Neuronal stem cell (in vitro differentiated cells): ENCODE measurements around the gene ODAD3.
A peak's percentile ranks its signal among the peaks of the same experiment; 100 is the strongest.

Experiments
- DNase-seq: peaks from one replicate; pipeline ENCODE4 v3.0.0-alpha.2; 2013; ENCODE audit warnings: low spot score
- H2AFZ ChIP-seq: one replicate; pipeline ENCODE4 v1.6.1; 2013; ENCODE audit warnings: mild to moderate bottlenecking, low read length, inconsistent platforms
- H2AK5ac ChIP-seq: 2 replicates; pipeline ENCODE4 v1.6.1; 2013; ENCODE audit warnings: low read depth, mild to moderate bottlenecking, inconsistent platforms, low read length, moderate library complexity, mixed read lengths
- H2BK120ac ChIP-seq: 2 replicates; pipeline ENCODE4 v1.6.1; 2013; ENCODE audit warnings: low read depth, mild to moderate bottlenecking, inconsistent platforms, low read length, moderate library complexity, mixed read lengths
- H2BK12ac ChIP-seq: one replicate; pipeline ENCODE4 v1.6.1; 2013; ENCODE audit warnings: low read length, inconsistent platforms
- H2BK15ac ChIP-seq: 2 replicates; pipeline ENCODE4 v1.6.1; 2013; ENCODE audit warnings: mild to moderate bottlenecking, low read length, inconsistent platforms, mixed read lengths
- H2BK5ac ChIP-seq: one replicate; pipeline ENCODE4 v1.6.1; 2013; ENCODE audit warnings: inconsistent platforms, mild to moderate bottlenecking, low read length, moderate library complexity
- H3K14ac ChIP-seq: one replicate; pipeline ENCODE4 v1.6.1; 2013; ENCODE audit warnings: low read length, inconsistent platforms
- H3K18ac ChIP-seq: 2 replicates; pipeline ENCODE4 v1.6.1; 2013; ENCODE audit warnings: low read length, inconsistent platforms
- H3K23ac ChIP-seq: 2 replicates; pipeline ENCODE4 v1.6.1; 2013; ENCODE audit warnings: low read depth, mild to moderate bottlenecking, mixed read lengths, low read length, inconsistent platforms; ENCODE audit not compliant: poor library complexity
- H3K27ac ChIP-seq: replicated peaks from 3 replicates; pipeline ENCODE4 v1.5.1; 2013; ENCODE audit warnings: low read length, inconsistent platforms
- H3K27me3 ChIP-seq, 3 experiments: 2 replicates each; pipeline ENCODE4 v1.6.1; 2013; ENCODE audit warnings: low read length in 3 of 3, mild to moderate bottlenecking in 2 of 3, inconsistent platforms in 1 of 3, low read depth in 1 of 3, mixed read lengths in 1 of 3, moderate library complexity in 1 of 3; ENCODE audit not compliant: control insufficient read depth in 3 of 3, insufficient read depth in 3 of 3
- H3K36me3 ChIP-seq, 2 donors: replicated peaks in 1 of 2; 2 replicates each; pipeline ENCODE4 v1.6.1; 2013; ENCODE audit warnings: low read length in 2 of 2; ENCODE audit not compliant: control insufficient read depth in 2 of 2, insufficient read depth in 2 of 2
- H3K4ac ChIP-seq: 2 replicates; pipeline ENCODE4 v1.6.1; 2013; ENCODE audit warnings: inconsistent platforms, mild to moderate bottlenecking, low read length, moderate library complexity
- H3K4me1 ChIP-seq, 2 donors: 1 replicate in 1 of 2; 2 replicates in 1 of 2; pipeline ENCODE4 v1.6.1; 2013; ENCODE audit warnings: low read length in 2 of 2, low read depth in 1 of 2; ENCODE audit not compliant: control insufficient read depth in 2 of 2, insufficient read depth in 1 of 2
- H3K4me2 ChIP-seq: one replicate; pipeline ENCODE4 v1.6.1; 2013; ENCODE audit warnings: mild to moderate bottlenecking, low read length, inconsistent platforms; ENCODE audit not compliant: insufficient read depth, poor library complexity, severe bottlenecking
- H3K4me3 ChIP-seq, 2 donors: 2 replicates each; pipeline ENCODE4 v1.5.1; 2013; ENCODE audit warnings: low read length in 2 of 2, mild to moderate bottlenecking in 2 of 2, inconsistent platforms in 1 of 2, moderate library complexity in 1 of 2
- H3K79me1 ChIP-seq: one replicate; pipeline ENCODE4 v1.6.1; 2013; ENCODE audit warnings: low read depth, mild to moderate bottlenecking, inconsistent platforms, low read length, moderate library complexity
- H3K9ac ChIP-seq: one replicate; pipeline ENCODE4 v1.6.1; 2013; ENCODE audit warnings: mild to moderate bottlenecking, low read depth, low read length, inconsistent platforms; ENCODE audit not compliant: poor library complexity
- H3K9me3 ChIP-seq, 2 donors: replicated peaks in 1 of 2; 2 replicates each; pipeline versions ENCODE3 to v1.6.1; 2013; ENCODE audit warnings: low read length in 2 of 2, mild to moderate bottlenecking in 2 of 2, inconsistent platforms in 1 of 2, low read depth in 1 of 2, mixed read lengths in 1 of 2, moderate library complexity in 1 of 2; ENCODE audit not compliant: control insufficient read depth in 2 of 2, insufficient read depth in 1 of 2
- H4K8ac ChIP-seq: one replicate; pipeline ENCODE4 v1.6.1; 2013; ENCODE audit warnings: low read depth, mild to moderate bottlenecking, inconsistent platforms, low read length, moderate library complexity
- H4K91ac ChIP-seq: one replicate; pipeline ENCODE4 v1.6.1; 2013; ENCODE audit warnings: low read length, low read depth, mild to moderate bottlenecking, inconsistent platforms; ENCODE audit not compliant: poor library complexity
- WGBS, 2 donors: extraction: QIAGEN DNeasy Blood & Tissue Kit; methylation state at CpG; one replicate each; pipeline ENCODE4 v1.1.7; 2013; ENCODE audit warnings: missing lambda C conversion rate in 2 of 2, mixed read lengths in 1 of 2; ENCODE audit not compliant: insufficient read length in 2 of 2, insufficient replicate concordance in 1 of 2; ENCODE audit errors: extremely low coverage in 2 of 2; 5-methylcytosine and 5-hydroxymethylcytosine counted together

ODAD3 gene

DNA sequence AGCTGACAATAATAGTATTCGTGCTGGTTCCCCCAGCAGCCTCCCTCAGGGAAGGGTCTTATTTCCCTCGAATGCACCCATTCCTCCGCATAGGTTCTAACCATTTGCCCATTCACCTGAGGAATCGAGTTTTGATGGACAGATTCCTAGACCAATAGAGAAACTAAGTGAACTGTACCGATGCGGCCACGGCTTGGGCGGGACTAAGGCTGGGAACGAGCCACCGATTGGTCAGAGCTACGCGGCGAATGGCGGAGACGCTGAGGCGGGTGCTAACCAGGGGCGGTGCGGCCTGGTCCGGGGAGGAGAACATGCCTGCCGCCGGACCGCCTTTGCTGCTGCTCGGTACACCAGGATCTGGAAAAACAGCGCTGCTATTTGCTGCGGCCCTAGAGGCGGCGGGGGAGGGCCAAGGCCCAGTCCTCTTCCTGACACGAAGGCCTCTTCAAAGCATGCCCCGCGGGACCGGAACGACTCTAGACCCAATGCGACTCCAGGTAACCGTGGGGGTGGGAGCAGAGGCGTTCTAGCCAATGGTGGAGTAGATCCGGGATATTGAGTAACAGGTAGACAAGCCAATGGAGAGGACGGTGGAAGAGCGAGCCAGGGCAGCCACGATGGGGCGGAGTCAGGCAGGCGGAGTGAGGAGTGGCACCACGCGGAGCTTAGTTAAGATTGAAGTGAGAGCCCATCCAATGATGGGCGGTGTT lies 60.3 kb downstream of the ODAD3 start, which contains the start of gene SWSAP1:
TSS of gene SWSAP1 (plus strand) at position 234 of the 710 bp plus-strand sequence. CDS start at position 249, 15 bp downstream.
- no peak within 1 kb of the TSS for H3K14ac ChIP-seq
- peak within 1 kb of the TSS; percentile 99 for H3K18ac ChIP-seq
- H3K9ac ChIP-seq = peak within 1 kb of the TSS; percentile 91
- H4K8ac ChIP-seq = peak within 1 kb of the TSS; percentile 98
- peak within 1 kb of the TSS; percentile 92 for H2AFZ ChIP-seq
- H3K9me3 ChIP-seq = no peaks in the 10 kb centered on the region
- H2BK12ac ChIP-seq = peak within 1 kb of the TSS; percentile 63
- peak within 1 kb of the TSS; percentile 94 for H3K23ac ChIP-seq
- peaks cover 0 to 16% of the 10 kb centered on the region in 2 donors for H3K36me3 ChIP-seq
- peak within 1 kb of the TSS; percentile 67 to 81 for H3K4me3 ChIP-seq
- H2AK5ac ChIP-seq = peak within 1 kb of the TSS; percentile 99
- H3K27ac ChIP-seq = peak within 1 kb of the TSS; percentile 87
- H3K79me1 ChIP-seq = peaks cover 3% of the 10 kb centered on the region
- H2BK5ac ChIP-seq = peak within 1 kb of the TSS; percentile 78
- no peaks in the 10 kb centered on the region for H3K27me3 ChIP-seq
- H4K91ac ChIP-seq = peak within 1 kb of the TSS; percentile 98
- H3K4me2 ChIP-seq = peak within 1 kb of the TSS; percentile 71
- peak within 1 kb of the TSS; percentile 72 for H2BK15ac ChIP-seq
- DNase-seq = peak; percentile 98
- H2BK120ac ChIP-seq = peak within 1 kb of the TSS; percentile 9
- no CpG with 5 or more reads among the region's 44 CpGs for WGBS, 2 donors
- H3K4ac ChIP-seq = no peak within 1 kb of the TSS
- H3K4me1 ChIP-seq = peaks cover 19 to 21% of the 10 kb centered on the region in 2 donors

DNA sequence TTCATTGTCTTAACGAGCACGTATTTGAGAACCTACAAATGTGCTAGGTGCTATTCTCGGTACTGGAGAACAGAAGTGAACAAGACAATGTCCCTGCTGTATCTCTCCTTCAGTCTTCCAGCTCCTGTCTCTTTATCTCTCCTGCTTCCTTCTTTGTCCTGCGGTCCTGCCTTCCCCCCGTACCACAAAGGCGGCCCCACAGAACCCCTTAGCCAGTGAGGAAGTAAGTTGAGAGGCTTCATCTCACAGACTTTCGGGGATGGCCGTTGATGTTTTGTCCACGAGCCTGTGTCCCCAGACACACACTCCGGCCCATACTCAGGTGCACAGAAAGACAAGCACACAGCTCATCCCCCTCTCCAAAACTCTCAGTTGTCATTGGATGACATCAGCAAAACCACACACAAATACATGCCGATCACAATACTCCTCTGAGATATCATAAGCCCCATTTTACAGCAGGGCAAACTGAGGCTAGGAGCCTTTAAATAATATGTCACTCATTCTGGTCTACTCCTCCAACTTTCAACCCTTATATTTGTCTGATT lies 61.0 kb downstream of the ODAD3 start:
- WGBS, 2 donors = no CpG with 5 or more reads among the region's 11 CpGs

DNA sequence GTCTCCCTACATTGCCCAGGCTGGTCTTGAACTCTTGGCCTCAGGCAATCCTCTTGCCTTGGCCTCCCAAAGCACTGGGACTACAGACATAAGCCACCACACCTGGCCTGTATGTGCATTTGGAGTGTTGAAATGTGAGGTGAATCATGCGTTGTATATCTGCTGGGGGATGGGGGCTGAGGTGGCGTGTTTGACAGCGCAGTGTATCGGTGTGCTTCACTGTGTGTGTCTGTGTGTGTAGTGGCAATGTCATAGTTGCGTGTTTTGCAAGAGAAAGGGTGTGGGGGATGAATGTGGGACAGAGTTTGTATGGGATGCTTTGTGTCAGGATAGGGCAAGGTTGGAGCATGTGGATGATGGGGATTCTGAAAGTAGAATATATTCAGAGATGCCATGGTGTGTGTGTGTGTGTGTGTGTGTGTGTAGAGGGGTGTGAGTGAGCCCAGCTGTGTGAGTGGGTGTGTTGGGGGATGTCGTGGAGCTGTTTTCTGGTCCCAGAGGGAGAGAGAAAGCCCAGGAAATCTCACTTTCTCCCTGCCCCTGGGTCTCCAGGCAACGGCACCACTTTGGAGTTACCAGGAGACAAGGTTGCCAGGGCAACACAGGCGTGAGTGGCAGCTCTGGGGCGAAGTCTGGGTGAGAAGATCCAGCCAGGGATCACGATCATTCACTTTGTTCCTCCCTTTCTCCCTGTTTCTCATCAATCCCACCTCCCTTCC lies 61.6 kb downstream of the ODAD3 start:
- Histone ChIP-seq H3K27me3 (no peaks in the 10 kb centered on the region), H2BK12ac (no peak overlapping the region), H4K8ac (no peak overlapping the region), H3K9me3 (no peaks in the 10 kb centered on the region), H2BK120ac (no peak overlapping the region), H2AK5ac (no peak overlapping the region), H3K36me3 (peaks cover 0 to 15% of the 10 kb centered on the region in 2 donors), H2BK15ac (no peak overlapping the region), H2BK5ac (no peak overlapping the region), H2AFZ (peak overlapping the region; percentile 92), H3K4me2 (peak overlapping the region; percentile 71), H3K4ac (no peak overlapping the region), H3K23ac (no peak overlapping the region), H4K91ac (no peak overlapping the region), H3K14ac (no peak overlapping the region), H3K4me1 (peaks cover 17 to 21% of the 10 kb centered on the region in 2 donors), H3K4me3 (peak overlapping the region; percentile 9 to 67), H3K9ac (no peak overlapping the region), H3K18ac (no peak overlapping the region), H3K79me1 (peaks cover 1% of the 10 kb centered on the region), H3K27ac (peak overlapping the region; percentile 63)
- DNase-seq = peak; percentile 76
- no CpG with 5 or more reads among the region's 10 CpGs for WGBS, 2 donors

More for the DNA sequence above, 61.0 kb downstream of the ODAD3 start:
- no peak overlapping the region for H2BK5ac ChIP-seq
- peak overlapping the region; percentile 35 to 67 for H3K4me3 ChIP-seq
- H3K36me3 ChIP-seq = peaks cover 0 to 18% of the 10 kb centered on the region in 2 donors
- no peak overlapping the region for H3K14ac ChIP-seq
- H3K23ac ChIP-seq = no peak overlapping the region
- H3K27ac ChIP-seq = peak overlapping the region; percentile 63
- H3K79me1 ChIP-seq = peaks cover 3% of the 10 kb centered on the region
- H4K91ac ChIP-seq = peak overlapping the region; percentile 98
- H3K4me2 ChIP-seq = peak overlapping the region; percentile 71
- H2BK12ac ChIP-seq = no peak overlapping the region
- peak overlapping the region; percentile 77 for H3K18ac ChIP-seq
- peak overlapping the region; percentile 39 for H2BK15ac ChIP-seq
- no peak overlapping the region for H3K9ac ChIP-seq
- H2AK5ac ChIP-seq = peak overlapping the region; percentile 53
- H3K4me1 ChIP-seq = peaks cover 19 to 21% of the 10 kb centered on the region in 2 donors
- no peak for DNase-seq
- H3K27me3 ChIP-seq = no peaks in the 10 kb centered on the region
- H3K9me3 ChIP-seq = no peaks in the 10 kb centered on the region
- no peak overlapping the region for H4K8ac ChIP-seq
- H3K4ac ChIP-seq = no peak overlapping the region
- H2BK120ac ChIP-seq = peak overlapping the region; percentile 9
- H2AFZ ChIP-seq = peak overlapping the region; percentile 92

DNA sequence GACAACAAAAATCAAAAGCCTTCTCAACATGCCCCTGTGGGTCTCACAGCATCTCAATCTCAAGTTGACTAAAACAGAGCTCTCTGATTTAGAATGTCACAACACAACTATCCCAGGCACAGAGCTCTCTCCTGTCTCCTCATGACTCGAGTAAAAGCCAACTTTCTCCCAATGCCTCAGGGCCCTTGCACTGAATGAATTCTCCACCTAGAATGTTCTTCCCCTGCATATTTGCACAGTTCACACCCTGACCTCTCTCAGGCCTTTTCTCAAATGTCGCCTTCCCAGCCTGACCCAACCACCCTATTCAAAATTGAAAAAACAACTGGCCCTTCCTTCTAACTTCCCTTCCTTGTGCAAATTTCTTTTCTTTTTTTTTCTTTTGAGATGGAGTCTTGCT lies 64.2 kb downstream of the ODAD3 start:
- Histone ChIP-seq H3K14ac (no peak overlapping the region), H3K27ac (no peak overlapping the region), H3K9ac (no peak overlapping the region), H3K36me3 (peaks cover 0 to 3% of the 10 kb centered on the region in 2 donors), H2AK5ac (no peak overlapping the region), H2BK120ac (no peak overlapping the region), H2BK5ac (no peak overlapping the region), H3K23ac (no peak overlapping the region), H2BK15ac (no peak overlapping the region), H2BK12ac (no peak overlapping the region), H3K4me3 (no peak overlapping the region), H3K4ac (no peak overlapping the region), H3K4me2 (no peak overlapping the region), H3K18ac (no peak overlapping the region), H3K27me3 (no peaks in the 10 kb centered on the region), H3K79me1 (no peaks in the 10 kb centered on the region), H3K4me1 (peaks cover 17 to 19% of the 10 kb centered on the region in 2 donors), H3K9me3 (no peaks in the 10 kb centered on the region), H4K8ac (no peak overlapping the region), H4K91ac (no peak overlapping the region), H2AFZ (no peak overlapping the region)
- WGBS, 2 donors = no CpG with 5 or more reads among the region's 2 CpGs
- no peak for DNase-seq
